ENCODE data around the gene C10orf143. TPM values are rescaled to one million over a fixed set of nuclear protein-coding genes. Genes with fewer than 3 reads are reported as not detected.

C10orf143 gene
- total RNA-seq, 1 donor from 2014 or later = 1.4 TPM

GRCh38 chr10:130023454-130024230 lies 87.0 kb downstream of the C10orf143 start:
- ATAC-seq (no peak), DNase-seq (ENCODE audit: missing footprints) (no peak)
- intact Hi-C loops (cut with DNase I) = no loop called here

- intact Hi-C loops (cut with DNase I) = no loop called here
- ATAC-seq (no peak), DNase-seq (ENCODE audit: missing footprints) (no peak)
Observed at GRCh38 chr10:130022511-130023299, 87.9 kb downstream of the C10orf143 start.

DNA sequence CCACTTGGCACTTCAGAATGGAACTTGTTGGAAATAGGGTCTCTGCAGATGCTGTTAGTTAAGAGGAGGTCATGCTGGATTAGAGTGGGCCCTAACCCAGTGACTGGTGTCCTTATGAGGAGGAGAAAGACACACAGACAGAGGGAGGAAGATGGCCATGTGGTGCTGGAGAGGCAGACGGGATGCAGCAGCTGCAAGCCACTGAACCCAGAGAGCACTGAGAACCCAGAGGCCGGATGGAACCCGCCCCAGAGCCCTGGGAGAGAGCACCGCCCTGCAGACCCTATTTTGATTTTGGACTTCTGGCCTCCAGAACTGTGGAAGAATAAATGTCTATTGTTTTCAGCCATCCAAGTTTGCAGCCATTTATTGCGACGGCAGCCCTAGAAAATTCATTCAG lies 88.5 kb downstream of the C10orf143 start:
- no peak for DNase-seq (ENCODE audit: missing footprints)
- intact Hi-C loops (cut with DNase I) = no loop called here

GRCh38 chr10:130021383-130021950 lies 89.2 kb downstream of the C10orf143 start:
- DNase-seq (ENCODE audit: missing footprints) (no peak), ATAC-seq (peak; percentile 57)
- intact Hi-C loops (cut with DNase I) = no loop called here

More for the DNA sequence above, 88.5 kb downstream of the C10orf143 start:
- no peak for ATAC-seq

DNA sequence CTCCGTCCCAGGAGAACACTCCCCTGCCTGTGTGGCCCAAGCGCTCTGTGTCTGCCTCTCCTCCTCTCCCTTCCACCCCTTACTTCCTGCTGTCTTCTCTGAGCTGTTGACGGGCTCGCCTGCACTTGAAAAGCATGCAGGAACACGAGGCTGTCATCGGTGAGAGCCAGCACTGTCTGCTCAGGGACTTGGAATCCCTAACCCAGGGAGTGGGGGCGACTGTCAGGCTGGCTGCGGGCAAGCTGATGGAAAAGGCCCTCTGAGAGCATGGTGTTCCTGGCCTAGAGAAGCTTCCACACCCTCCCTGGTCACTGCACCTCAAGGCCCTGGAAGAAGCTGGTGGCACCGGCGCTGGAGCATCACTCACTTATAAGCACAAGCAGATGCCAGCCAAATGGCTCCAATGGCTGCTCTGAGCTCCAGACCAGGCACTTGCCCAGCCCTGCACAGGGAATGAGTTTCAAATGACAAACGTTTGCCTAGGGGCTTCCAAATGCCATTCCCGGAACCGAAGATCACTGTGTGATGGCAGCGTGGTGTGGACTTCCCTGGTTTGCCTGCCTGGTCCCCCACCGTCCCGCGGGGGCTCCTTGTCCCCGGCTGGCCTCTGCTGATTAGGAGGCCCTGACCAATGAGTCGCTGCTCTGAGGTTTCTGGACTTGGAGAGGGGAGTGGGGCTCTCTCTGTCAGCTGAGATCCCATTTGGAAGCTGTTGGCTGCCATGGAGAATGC lies 89.8 kb downstream of the C10orf143 start:
- DNase-seq (ENCODE audit: missing footprints) = no peak
- ATAC-seq = peak; percentile 51
- intact Hi-C loops (cut with DNase I) = no loop called here

DNA sequence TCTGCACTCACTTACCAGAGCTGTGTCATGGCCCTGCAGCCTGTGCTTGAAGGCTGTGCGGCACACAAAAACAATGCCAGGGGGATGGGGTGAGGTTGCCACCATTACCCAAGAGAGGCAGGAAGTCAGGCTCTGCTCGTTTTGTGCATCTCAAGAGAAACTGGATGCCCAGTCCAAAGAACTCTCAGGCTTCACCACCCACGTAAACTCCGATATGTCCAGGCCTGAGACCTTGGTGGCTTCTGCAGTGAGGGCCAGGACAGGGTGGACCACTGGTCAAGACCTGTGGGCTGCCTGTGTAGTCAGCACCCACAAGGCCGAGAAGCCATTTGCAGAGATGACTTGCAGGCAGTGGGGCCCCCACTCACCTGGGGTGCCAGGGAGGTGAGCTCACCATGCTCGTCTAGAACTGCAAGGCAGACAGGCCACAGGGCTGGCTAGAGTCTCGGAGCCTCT lies 91.9 kb downstream of the C10orf143 start:
- intact Hi-C loops (cut with DNase I) = no loop called here
- DNase-seq (ENCODE audit: missing footprints) (no peak), ATAC-seq (no peak)

DNA sequence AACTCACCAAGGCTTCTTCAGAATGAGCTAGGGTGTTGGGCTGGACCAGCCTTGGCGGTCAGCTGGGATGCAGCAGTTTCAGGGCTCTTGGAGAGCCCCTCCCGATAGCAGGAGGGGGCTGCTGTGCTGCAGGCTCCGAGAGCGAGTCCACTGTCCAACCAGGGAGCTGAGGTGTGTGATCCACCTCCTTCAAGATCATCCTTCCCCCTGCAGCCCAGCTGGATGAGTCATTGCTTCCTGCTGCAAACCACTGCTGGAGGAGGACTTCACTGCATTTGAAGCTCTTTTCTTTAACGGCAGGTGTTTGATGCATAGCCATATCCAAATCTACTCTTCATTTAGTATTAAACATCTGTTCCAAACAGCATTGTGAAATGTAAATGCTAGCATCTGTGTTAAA lies 92.4 kb downstream of the C10orf143 start:
- intact Hi-C loops (cut with DNase I) = no loop called here
- ATAC-seq = no peak
- DNase-seq (ENCODE audit: missing footprints) = no peak

GRCh38 chr10:130017631-130018022 lies 93.0 kb downstream of the C10orf143 start:
- no peak for ATAC-seq
- DNase-seq (ENCODE audit: missing footprints) = no peak
- intact Hi-C loops (cut with DNase I) = no loop called here

- DNase-seq (ENCODE audit: missing footprints) (no peak), ATAC-seq (no peak)
- intact Hi-C loops (cut with DNase I) = no loop called here
Observed at GRCh38 chr10:130016993-130017630, 93.5 kb downstream of the C10orf143 start.

DNA sequence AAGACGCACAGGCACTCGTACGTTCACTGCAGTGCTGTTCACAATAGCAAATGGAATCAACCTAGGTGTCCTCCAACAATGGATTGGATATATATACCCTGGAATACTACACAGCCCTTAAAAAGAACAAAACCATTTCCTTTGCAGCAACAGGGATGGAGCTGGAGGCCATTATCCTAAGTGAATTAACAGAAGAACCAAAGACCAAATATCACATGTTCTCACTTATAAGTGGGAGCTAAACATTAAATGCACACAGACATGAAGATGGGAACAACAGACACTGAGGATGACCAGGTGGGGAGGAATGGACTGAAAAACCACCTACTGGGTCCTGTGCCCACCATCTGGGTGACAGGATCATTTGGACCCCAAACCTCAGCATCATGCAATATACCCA lies 94.5 kb downstream of the C10orf143 start:
- DNase-seq (ENCODE audit: missing footprints) (no peak), ATAC-seq (no peak)
- intact Hi-C loops (cut with DNase I) = no loop called here

DNA sequence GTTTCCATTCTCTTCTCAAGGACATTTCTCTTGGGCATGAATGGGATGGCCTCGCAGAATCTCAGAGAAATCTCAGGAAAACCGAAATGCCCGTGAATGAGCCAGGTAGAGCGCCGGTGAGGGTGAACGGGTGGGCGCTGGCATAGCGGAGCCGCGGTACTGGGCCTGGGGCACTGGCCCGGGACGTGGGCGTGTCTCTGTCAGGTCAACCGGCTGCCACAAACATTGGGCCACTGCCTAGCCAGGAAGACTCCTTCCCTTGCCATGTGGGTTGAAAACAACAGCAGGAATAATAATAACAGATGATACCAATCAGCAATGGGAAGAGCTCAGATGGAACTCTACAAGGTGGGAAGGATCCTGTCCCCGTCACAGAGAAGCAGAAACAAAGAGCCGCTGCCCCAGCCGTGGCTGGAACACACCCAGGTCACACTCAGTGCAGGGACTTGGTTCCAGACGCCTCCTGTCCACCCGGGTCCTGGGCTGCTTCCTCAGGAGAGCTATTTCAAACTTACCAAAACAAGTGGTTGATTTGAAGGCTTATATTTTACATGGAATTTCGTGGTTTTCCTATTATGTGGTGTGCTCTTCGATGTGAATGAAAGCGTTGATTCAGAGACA lies 95.4 kb downstream of the C10orf143 start:
- intact Hi-C loops (cut with DNase I) = no loop called here
- ATAC-seq (no peak), DNase-seq (ENCODE audit: missing footprints) (no peak)

- intact Hi-C loops (cut with DNase I) = no loop called here
- no peak for ATAC-seq
- no peak for DNase-seq (ENCODE audit: missing footprints)
Observed at GRCh38 chr10:130014263-130015074, 96.2 kb downstream of the C10orf143 start.

Other genes with a start within 250 kb of the C10orf143 start
- gene EBF3, start 146.6 kb downstream of the C10orf143 start, total RNA-seq = 7.9 TPM
- gene GLRX3, start 25.6 kb upstream of the C10orf143 start, total RNA-seq = 74.3 TPM